Endothelial cell of umbilical vein (primary cell): Measurements from ENCODE around the gene BCL2. TPM values are rescaled to one million over a fixed set of nuclear protein-coding genes. Genes with fewer than 3 reads are reported as not detected.

Experiments
- BruUV-seq: library from RNA; stranded (reverse); fragments of 400-500 nt; replicated peaks from 2 replicates; lab custom pipeline; 2021; lab: Mats Ljungman, UMichigan
- CTCF ChIA-PET: fragments of 300-600, 350-600 bp; sonication (Branson Sonifier 250); formaldehyde crosslinking; loops from one replicate; lab custom pipeline; 2021; ENCODE audit warnings: antibody characterized with exemption, inconsistent platforms; lab: Charles Lee
- POLR2A ChIA-PET: fragments of 300-600, 350-600 bp; sonication (Branson Sonifier 250); formaldehyde crosslinking; loops from one replicate; lab custom pipeline; 2021; ENCODE audit warnings: antibody characterized with exemption, inconsistent platforms; lab: Charles Lee
- DNase-seq: peaks from one replicate; pipeline ENCODE4 v3.0.0-alpha.2; 2011; ENCODE audit warnings: low read depth, low spot score
- FAIRE-seq: peaks from 2 replicates; lab custom pipeline; 2011; peaks lifted over from hg19 to GRCh38; lab: Jason Lieb, UNC
- H2AFZ ChIP-seq: 2 replicates; pipeline ENCODE4 v1.6.0; 2012; ENCODE audit warnings: low read depth, low read length, control low read depth, inconsistent platforms
- H3K27ac ChIP-seq: 2 replicates; pipeline ENCODE4 v1.5.1; 2011; ENCODE audit warnings: low read depth, mild to moderate bottlenecking, control low read depth, low read length, moderate library complexity; ENCODE audit not compliant: insufficient read depth
- H3K27me3 ChIP-seq, 2 experiments: 2 replicates each; pipeline versions ENCODE4 v1.6.0 to v1.6.1; 2011; ENCODE audit warnings: low read length in 2 of 2, mixed read lengths in 1 of 2; ENCODE audit not compliant: control insufficient read depth in 2 of 2, insufficient read depth in 2 of 2
- H3K36me3 ChIP-seq, 2 experiments: 2 replicates in 1 of 2; 3 replicates in 1 of 2; pipeline ENCODE4 v1.5.1; 2011; ENCODE audit warnings: low read length in 2 of 2, mild to moderate bottlenecking in 1 of 2, moderate library complexity in 1 of 2; ENCODE audit not compliant: control insufficient read depth in 2 of 2, insufficient read depth in 2 of 2; ENCODE audit errors: extremely low read depth in 1 of 2
- H3K4me1 ChIP-seq: 3 replicates; pipeline ENCODE4 v1.5.1; 2011; ENCODE audit warnings: mild to moderate bottlenecking, low read length; ENCODE audit not compliant: control insufficient read depth, insufficient read depth; ENCODE audit errors: extremely low read depth
- H3K4me2 ChIP-seq: 2 replicates; pipeline ENCODE4 v1.6.1; 2011; ENCODE audit warnings: low read length, control low read depth, mixed read lengths; ENCODE audit not compliant: insufficient read depth
- H3K4me3 ChIP-seq, 3 experiments: fragments of 200-600 bp in 1 of 3; sonication (generic), shearing (Covaris generic) in 1 of 3; replicated peaks in 1 of 3; 2 replicates each; pipeline ENCODE4 v1.5.1; 2011 to 2016; ENCODE audit warnings: control low read depth in 3 of 3, low read length in 3 of 3, mild to moderate bottlenecking in 2 of 3, inconsistent platforms in 1 of 3, low read depth in 1 of 3, moderate library complexity in 1 of 3; ENCODE audit not compliant: insufficient read depth in 1 of 3
- H3K79me2 ChIP-seq: 2 replicates; pipeline ENCODE4 v1.6.0; 2012; ENCODE audit warnings: low read length, inconsistent platforms; ENCODE audit not compliant: control insufficient read depth, insufficient read depth
- H3K9ac ChIP-seq: replicated peaks from 2 replicates; pipeline ENCODE3; 2011; ENCODE audit warnings: low read length, control low read depth; ENCODE audit not compliant: insufficient read depth; ENCODE audit errors: extremely low read depth
- H3K9me1 ChIP-seq: replicated peaks from 3 replicates; pipeline ENCODE4 v1.6.0; 2011; ENCODE audit warnings: mild to moderate bottlenecking, low read length; ENCODE audit not compliant: control insufficient read depth, insufficient read depth; ENCODE audit errors: extremely low read depth
- H3K9me3 ChIP-seq: replicated peaks from 2 replicates; pipeline ENCODE4 v1.5.1; 2012; ENCODE audit warnings: low read length, inconsistent platforms; ENCODE audit not compliant: control insufficient read depth, insufficient read depth
- H4K20me1 ChIP-seq: replicated peaks from 2 replicates; pipeline ENCODE3; 2011; ENCODE audit warnings: mild to moderate bottlenecking, low read length; ENCODE audit not compliant: control insufficient read depth, insufficient read depth; ENCODE audit errors: extremely low read depth
- EZH2 ChIP-seq: IDR thresholded peaks from 2 replicates; pipeline ENCODE4 v1.6.1; 2012; ENCODE audit warnings: borderline replicate concordance, low read depth, mild to moderate bottlenecking, moderate library complexity, low read length, inconsistent platforms; ENCODE audit not compliant: severe bottlenecking
- FOS ChIP-seq: IDR thresholded peaks from 2 replicates; pipeline ENCODE4 v1.6.1; 2011; ENCODE audit warnings: mild to moderate bottlenecking, low read length, moderate library complexity, borderline replicate concordance; ENCODE audit not compliant: insufficient read depth
- GATA2 ChIP-seq: IDR thresholded peaks from 2 replicates; pipeline ENCODE4 v1.7.0; 2011; ENCODE audit warnings: low read depth, mild to moderate bottlenecking, moderate library complexity, mixed read lengths, low read length; ENCODE audit not compliant: insufficient read length, insufficient read depth
- JUN ChIP-seq: IDR thresholded peaks from 2 replicates; pipeline ENCODE4 v1.6.1; 2011; ENCODE audit warnings: borderline replicate concordance, low read depth; ENCODE audit not compliant: insufficient read length, insufficient read depth
- MYC ChIP-seq: IDR thresholded peaks from one replicate; pipeline ENCODE4 v1.6.1; 2011; ENCODE audit warnings: mild to moderate bottlenecking, low read depth, low read length
- POLR2A ChIP-seq: IDR thresholded peaks from 2 replicates; pipeline ENCODE4 v1.6.1; 2012; ENCODE audit warnings: low read depth, mild to moderate bottlenecking, control low read depth, low read length
- POLR2AphosphoS5 ChIP-seq: IDR thresholded peaks from 2 replicates; pipeline ENCODE4 v1.6.1; 2012; ENCODE audit warnings: low read depth, mild to moderate bottlenecking, control low read depth, low read length, moderate library complexity; ENCODE audit not compliant: insufficient read depth
- dilution Hi-C: fragments of 300-500 bp; cut with MboI; formaldehyde crosslinking; loops from one replicate; pipeline ENCODE4 v1.15.0; 2019; ENCODE audit warnings: low sequenced_read_pairs; ENCODE audit not compliant: extremely low pct_ligation_motif_present
- intact Hi-C: fragments of 100-400 bp; cut with micrococcal nuclease; formaldehyde crosslinking; loops from one replicate; pipeline ENCODE4 v1.10.0; 2022
- polyA plus RNA-seq, 4 experiments: library from polyadenylated mRNA; depleted of rRNA in 3 of 4; stranded (reverse) in 3 of 4; unstranded in 1 of 4; fragments of >200 nt; gene quantifications; 2 replicates each; pipeline versions ENCODE4 v1.2.1 to v1.2.3, GENCODE V29; 2011 to 2012; ENCODE audit warnings: missing spikeins in 1 of 4
- total RNA-seq: library from RNA; stranded (reverse); gene quantifications from 2 replicates; pipeline ENCODE4 v1.2.3, GENCODE V29; 2021
- TF ChIP-seq, protein P1 (sequence below), 2 donors: IDR thresholded peaks; 1 replicate in 1 of 2; 2 replicates in 1 of 2; pipeline ENCODE4 v1.5.1; 2011; ENCODE audit warnings: low read length in 2 of 2, mild to moderate bottlenecking in 2 of 2, moderate library complexity in 2 of 2, control low read depth in 1 of 2, inconsistent platforms in 1 of 2, low read depth in 1 of 2; ENCODE audit not compliant: insufficient read depth in 1 of 2; ENCODE audit errors: extremely low read depth in 1 of 2
- TF ChIP-seq, protein P2 (sequence below): IDR thresholded peaks from 2 replicates; pipeline ENCODE4 v1.6.1; 2011; ENCODE audit not compliant: insufficient read depth, insufficient read length

BCL2 gene
- total and polyA plus RNA-seq, 2 donors (not counting 3 experiments of a cell fraction or from before 2014, with no cell fraction given) = 0.35 to 5.0 TPM

DNA sequence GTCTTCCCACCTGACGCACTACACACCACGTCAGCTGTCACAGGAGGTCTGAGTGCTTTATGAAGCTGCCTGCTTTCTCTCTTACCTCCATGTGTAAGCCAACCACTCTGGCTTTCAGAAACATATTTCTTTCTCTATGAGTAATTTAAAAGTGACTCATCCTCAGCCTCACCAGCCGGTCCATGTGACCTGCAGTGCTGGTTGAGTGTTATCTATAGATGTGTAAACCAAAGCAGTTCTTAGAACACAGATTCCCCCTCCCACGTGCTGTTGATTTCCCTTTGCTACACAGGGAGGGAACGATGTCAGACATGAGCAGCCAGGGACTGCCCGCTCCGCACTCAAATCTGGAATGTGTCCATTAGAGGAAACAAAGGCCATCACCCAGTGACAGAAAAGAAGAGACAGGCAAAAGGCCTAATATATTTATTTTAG, 157.8 kb downstream of the BCL2 start:
- Histone ChIP-seq H3K79me2 (no peaks in the 10 kb centered on the region), H4K20me1 (no peaks in the 10 kb centered on the region), H3K4me2 (no peak overlapping the region), H3K4me1 (peaks cover 4% of the 10 kb centered on the region), H3K9ac (no peak overlapping the region), H2AFZ (no peak overlapping the region), H3K27ac (no peak overlapping the region), H3K9me1 (no peaks in the 10 kb centered on the region), H3K36me3 (no peaks in the 10 kb centered on the region), H3K4me3 (no peak overlapping the region), H3K27me3 (no peaks in the 10 kb centered on the region), H3K9me3 (no peaks in the 10 kb centered on the region)
- no TSS peak for BruUV-seq
- intact Hi-C loops = no loop called here
- TF ChIP-seq FOS (peak; percentile 86), MYC (no peak), EZH2 (no peak), POLR2AphosphoS5 (no peak), POLR2A (no peak), GATA2 (peak; percentile 56), JUN (peak; percentile 79)
- TF ChIP-seq, protein P1, sequence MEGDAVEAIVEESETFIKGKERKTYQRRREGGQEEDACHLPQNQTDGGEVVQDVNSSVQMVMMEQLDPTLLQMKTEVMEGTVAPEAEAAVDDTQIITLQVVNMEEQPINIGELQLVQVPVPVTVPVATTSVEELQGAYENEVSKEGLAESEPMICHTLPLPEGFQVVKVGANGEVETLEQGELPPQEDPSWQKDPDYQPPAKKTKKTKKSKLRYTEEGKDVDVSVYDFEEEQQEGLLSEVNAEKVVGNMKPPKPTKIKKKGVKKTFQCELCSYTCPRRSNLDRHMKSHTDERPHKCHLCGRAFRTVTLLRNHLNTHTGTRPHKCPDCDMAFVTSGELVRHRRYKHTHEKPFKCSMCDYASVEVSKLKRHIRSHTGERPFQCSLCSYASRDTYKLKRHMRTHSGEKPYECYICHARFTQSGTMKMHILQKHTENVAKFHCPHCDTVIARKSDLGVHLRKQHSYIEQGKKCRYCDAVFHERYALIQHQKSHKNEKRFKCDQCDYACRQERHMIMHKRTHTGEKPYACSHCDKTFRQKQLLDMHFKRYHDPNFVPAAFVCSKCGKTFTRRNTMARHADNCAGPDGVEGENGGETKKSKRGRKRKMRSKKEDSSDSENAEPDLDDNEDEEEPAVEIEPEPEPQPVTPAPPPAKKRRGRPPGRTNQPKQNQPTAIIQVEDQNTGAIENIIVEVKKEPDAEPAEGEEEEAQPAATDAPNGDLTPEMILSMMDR (IDR thresholded peaks at IDR 0.05; ENCODE audit: extremely low read depth in 1 of 2, insufficient read depth in 1 of 2, low read depth in 1 of 2, low read length in 2 of 2) = no peak
- TF ChIP-seq, protein P2, sequence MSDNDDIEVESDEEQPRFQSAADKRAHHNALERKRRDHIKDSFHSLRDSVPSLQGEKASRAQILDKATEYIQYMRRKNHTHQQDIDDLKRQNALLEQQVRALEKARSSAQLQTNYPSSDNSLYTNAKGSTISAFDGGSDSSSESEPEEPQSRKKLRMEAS = peak; percentile 54
- ChIA-PET CTCF (interaction anchor here (0.6 to 1.7 kb wide), 6 partner anchors 10 to 278 kb away, joined by 3 to 4 read pairs (median 3); no protein-coding TSS in a partner anchor), POLR2A (no interaction called here)
- FAIRE-seq (peak; percentile 59), DNase-seq (peak; percentile 62)
- dilution Hi-C loops = no loop called here
